ENCODE data around the gene CDKN2D.
"Not testable (repeated sequence)": the region's sequence is repeated elsewhere in the genome, so short reads cannot be mapped to it uniquely, and the experiment has no call there.

Gene CDKN2D

DNA sequence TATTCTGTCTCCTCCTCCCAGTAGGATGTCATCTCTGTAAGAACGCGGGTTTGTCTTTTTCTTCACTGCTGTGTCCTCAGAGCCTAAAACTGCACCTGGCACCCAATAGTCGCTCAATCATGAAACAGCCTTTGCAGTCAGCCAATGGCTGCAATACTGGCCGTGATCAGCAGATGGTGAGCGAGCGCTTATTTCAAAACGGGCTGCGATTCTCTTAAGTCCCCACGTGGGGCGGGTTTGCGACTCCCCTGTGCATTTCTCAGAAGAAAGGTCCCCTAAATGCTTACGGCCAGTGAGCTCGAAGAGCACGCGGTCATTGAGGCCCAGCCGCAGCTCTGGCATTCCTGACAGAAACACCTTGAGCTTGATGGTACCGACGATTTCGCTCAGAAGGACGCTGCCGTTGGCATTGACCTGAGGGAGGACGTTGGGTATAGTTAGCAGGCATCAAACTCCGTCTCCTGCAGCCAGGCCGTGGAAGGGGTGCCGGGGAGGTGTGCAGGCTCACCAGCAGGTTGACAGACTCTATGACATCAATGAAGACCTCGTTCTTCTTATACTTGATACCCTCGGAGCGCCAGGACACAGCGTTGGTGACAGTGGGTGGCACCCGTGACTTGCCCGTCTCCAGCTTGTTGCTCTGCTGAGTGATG lies 12.3 kb upstream of the CDKN2D start:
- DNase-seq (ENCODE audit: low read depth): peak; percentile 88

GRCh38 chr19:10577951-10578350 lies 9.2 kb upstream of the CDKN2D start:
- no peak for DNase-seq (ENCODE audit: low read depth)

- DNase-seq (ENCODE audit: low read depth): no peak
These were observed 6.4 kb upstream of the CDKN2D start for GRCh38 chr19:10575011-10575716.

DNA sequence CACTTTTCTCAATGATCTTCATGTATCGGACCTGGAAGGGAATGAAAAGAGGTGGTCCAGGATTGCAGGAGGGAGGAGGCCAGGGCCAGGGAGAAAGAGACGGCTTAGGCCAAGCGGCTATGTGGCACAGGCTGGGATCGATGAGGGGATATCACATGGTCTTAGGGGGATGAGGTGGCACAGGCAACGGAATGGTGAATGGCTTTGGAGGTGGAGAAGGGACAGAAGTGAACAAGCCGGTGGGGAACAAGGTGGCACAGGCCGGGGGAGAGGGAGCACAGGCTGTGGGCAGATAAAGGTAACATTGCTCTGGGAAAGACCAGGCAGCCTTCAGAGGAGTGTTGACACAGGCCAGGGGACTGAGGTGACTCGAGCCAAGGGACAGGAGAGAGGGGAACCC lies 5.7 kb upstream of the CDKN2D start:
- no peak for DNase-seq (ENCODE audit: low read depth)

DNA sequence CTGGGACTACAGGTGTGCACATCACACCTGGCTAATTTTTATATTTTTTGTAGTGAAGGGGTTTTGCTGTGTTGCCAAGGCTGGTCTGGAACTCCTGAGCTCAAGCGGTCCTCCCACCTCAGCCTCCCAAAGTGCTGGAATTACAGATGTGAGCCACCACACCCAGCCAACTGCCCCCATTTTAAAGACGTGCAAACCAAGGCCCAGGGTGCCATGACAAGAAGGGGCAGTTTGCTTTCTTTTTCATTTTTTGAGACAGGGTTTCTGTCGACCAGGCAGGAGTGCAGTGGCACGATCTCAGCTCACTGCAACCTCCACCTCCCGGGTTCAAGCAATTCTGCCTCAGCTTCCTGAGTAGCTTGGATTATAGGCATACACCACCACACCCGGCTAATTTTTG lies 5.0 kb upstream of the CDKN2D start:
- not testable (repeated sequence) for DNase-seq (ENCODE audit: low read depth)

- DNase-seq (ENCODE audit: low read depth): no peak
These were observed 535 bp downstream of the CDKN2D start for GRCh38 chr19:10568062-10568825.

DNA sequence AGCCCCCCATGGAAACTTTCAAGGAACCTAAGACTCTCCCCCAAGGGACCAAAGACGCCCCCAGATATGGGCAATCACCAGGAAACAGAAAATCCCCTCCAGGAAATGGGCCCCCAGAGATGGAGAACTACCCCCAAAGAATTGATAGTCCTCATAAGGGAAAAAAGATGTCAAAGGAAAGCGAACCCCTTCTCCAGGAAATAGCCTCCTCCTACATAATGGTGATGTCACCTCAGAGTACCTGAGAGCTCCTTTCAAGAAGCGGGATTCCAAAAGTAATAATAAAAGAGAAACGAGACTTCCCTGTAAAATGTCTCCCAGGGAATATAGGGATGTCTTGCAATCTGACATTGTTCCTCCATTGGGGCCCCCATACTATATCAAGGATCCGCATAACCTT lies 1.1 kb downstream of the CDKN2D start:
- no peak for DNase-seq (ENCODE audit: low read depth)

GRCh38 chr19:10566658-10567410 lies 1.9 kb downstream of the CDKN2D start:
- peak; percentile 31 for DNase-seq (ENCODE audit: low read depth)

DNA sequence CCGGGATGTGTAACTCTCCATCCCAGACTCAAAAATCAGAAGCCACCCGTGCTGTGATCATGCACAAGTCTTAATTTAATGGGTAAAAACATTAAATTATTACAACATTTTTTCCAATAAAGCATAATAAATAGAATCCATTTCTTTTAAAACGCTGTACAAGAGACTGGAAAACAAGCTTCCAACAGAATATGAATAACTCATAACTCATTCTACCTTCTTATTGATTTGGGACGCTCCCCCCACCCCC lies 2.4 kb downstream of the CDKN2D start:
- no peak for DNase-seq (ENCODE audit: low read depth)

- DNase-seq (ENCODE audit: low read depth): peak; percentile 98
These were observed 3.0 kb downstream of the CDKN2D start, which contains the start of gene KRI1 for GRCh38 chr19:10565567-10566407. Gene KRI1, minus strand, starts transcription at chr19:10566010. Its CDS starts 11 bp downstream, at chr19:10565999.

DNA sequence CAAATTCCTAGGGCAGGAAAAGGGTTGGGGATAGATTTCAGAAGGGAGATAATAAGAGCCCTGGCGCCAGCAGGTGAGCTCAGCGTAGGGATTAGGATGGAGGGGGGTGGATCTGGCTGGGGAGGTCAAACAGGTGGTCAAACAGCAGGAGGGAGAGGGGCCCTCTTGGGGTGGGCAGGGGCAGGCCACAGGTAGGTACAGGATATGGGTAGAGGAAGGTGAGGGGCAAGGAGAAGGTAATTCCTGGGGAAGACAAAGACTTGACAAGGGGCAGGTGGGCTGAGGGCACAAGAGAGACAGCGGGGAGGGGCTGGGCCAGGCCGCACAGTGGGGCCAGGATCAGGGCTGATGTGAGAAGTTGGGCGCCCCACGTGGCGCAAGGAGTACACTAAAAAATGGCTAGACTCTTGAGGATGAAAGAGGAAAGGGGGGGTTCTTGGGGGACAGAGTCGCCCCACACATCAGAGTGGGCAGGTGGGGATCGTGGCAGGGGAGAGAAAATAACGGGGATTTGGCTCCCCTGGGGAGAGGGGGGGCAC lies 3.7 kb downstream of the CDKN2D start:
- no peak for DNase-seq (ENCODE audit: low read depth)

DNA sequence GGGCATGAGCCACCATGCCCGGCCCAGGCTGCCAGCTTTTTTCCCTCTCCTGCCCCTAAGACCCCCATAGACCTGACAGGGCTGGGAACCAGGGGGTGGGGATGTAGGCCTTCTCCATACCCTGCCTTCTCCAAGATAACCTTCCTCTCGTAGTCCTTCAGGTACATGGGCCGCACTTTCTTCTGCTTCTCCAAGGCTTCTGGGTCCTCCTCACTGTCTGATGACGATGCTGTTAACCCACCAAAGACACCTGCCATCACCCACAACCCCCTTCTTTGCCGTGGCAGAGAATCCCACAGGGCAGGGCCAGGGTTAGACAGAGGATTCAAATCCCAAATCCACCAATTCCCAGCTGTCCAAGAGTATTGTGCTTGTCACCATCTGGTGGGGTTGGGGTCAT lies 6.2 kb downstream of the CDKN2D start:
- DNase-seq (ENCODE audit: low read depth): no peak

DNA sequence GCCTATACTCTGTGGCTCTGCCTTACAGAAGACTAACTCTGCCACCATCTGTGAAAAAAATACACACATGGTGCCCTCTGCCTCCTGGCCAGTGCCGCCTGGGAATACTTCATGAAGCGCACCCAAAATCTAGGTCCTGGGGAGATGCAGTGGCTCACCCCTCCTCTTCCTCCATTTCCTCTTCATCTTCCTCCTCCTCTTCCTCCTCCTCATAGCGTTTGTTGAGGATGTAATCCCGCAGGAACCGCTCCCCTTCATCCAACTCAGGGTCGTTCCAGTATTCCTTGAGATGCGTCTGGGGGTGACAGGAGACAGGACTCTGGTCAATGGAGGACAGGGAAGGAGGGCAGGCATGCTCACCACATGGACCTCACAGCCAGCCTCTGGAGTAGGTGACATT lies 8.6 kb downstream of the CDKN2D start:
- DNase-seq (ENCODE audit: low read depth): no peak

- no peak for DNase-seq (ENCODE audit: low read depth)
These were observed 11.1 kb downstream of the CDKN2D start for GRCh38 chr19:10557603-10558197.

GRCh38 chr19:10555610-10555973 lies 13.2 kb downstream of the CDKN2D start:
- DNase-seq (ENCODE audit: low read depth): no peak

DNA sequence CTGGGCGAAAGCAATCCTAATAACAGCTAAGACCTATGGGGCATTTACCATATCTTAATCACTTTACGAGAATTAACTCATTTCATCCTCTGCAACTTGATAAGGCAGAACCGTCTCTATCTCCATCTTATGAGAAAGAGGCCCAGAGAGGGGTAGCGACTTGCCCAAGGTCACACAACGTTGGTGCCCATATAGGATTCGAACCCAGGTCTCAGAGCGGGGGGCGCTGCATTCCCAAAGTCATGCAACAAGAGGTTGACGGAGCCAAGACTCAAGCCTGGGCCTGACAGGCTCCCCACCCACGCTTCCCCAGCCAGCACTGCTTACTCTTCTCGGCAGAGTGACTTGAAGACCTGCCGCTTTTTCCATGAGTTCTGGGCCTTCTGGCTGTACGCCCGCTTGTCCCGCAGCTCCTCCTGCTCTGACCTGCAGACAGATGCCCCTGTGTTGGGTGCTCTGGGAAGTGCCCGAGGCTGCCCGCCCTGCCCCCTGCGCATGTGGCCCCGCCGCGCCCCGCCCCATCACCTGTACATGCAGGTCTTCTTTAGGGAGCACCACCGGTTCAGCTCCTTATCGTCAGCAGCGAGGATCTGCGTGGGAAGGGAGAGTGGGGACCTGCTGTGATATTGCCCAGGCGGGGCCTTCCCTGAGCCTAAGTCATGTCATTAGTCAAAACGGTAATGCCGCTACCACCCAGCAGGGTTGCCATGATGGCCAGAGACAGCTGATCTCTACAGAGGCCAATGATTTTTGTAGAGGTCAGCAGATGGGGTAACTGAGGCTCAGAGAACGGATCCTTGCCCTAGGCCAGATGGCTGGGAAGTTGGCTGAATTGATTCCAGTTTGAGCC lies 13.8 kb downstream of the CDKN2D start:
- DNase-seq (ENCODE audit: low read depth): no peak

DNA sequence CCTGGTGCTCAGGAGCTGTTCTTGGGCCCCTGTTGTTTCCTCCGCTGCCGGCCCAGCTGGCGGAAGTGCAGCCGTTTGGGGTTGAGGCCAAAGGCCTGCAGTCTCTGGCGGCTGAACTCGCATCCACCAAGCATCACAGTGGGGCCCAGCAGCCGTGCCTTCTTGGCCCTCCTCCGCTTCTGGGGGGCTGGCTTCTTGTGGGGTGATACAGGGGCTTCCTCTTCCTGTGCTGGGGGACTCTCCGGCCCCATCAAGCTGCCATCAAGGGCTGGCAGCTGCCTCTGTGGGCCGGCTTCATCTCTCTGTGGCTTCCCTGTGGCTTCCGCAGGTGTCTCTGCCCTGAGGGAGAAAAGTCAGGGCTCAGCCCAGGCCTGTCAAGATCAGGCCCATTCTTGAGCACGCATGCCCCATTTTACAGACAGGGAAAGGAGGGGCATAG lies 14.8 kb downstream of the CDKN2D start:
- peak; percentile 47 for DNase-seq (ENCODE audit: low read depth)

DNA sequence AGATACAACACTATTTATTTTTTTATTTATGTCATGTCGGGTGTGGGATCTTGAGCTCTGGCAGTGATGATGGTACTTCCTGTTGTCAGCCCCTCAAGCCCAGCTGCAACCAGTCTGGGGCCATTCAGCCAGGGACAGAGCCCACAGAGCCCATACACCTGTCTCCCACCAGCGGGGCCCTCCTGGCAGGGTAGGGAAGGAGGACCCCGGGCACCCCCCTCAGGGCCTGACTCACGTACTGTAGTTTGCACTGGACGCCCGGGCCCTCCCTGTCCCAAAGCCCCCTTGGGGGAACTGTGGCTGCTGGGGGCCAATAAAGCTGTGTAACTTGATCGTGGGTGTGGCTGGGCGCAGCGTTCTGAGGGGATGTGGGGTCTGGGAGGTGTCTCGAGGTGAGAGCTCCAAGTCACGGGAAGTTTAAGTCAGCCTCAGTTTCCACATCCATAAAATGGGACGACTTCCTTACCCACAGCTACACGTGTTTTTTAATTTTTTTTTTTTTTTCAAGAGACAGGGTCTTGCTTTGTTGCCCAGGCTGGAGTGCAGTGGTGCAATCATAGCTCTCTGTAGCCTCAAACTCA lies 15.6 kb downstream of the CDKN2D start:
- no peak for DNase-seq (ENCODE audit: low read depth)

DNA sequence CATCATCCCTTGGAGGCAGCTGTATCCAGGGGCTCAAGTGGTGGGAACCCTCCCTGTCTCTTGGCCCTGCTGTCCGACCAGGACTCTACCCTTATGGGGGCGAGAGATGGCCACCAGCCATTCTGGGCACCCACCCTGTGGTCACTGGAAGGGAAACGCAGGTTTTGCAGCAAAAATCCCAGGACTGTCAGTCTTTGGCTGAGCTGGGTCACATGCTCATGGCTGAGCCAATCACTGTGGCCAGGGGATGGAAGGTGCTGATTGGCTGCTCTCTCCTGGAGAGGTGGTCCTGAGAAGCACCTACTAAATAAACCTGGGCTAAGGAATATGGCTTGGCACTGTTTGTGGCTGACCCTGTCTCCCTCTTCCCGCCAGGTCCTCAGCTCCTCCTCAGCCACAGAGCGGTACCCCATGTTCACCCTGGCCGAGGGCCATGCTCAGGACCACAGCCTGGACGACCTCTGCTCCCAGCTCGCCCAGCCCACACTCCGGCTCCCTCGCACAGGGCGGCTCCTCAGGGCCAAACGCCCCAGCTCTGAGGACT lies 16.2 kb downstream of the CDKN2D start:
- DNase-seq (ENCODE audit: low read depth): no peak

Measured in stimulated activated CD8-positive, alpha-beta memory T cell treated with anti-CD3 and anti-CD28 coated beads, Interleukin-12 subunit alpha, Interleukin-12 subunit beta, amount 100 ng/mL, for 1 hour (primary cell).